HepG2 (cell line): ENCODE results near the gene GALNT5. TPM values are rescaled to one million over a fixed set of nuclear protein-coding genes. Genes with fewer than 3 reads are reported as not detected.

ENCODE experiments used
- ATAC-seq: fragments of 200-7000 bp; cut with Tn5 transposase; 3 replicates; pipeline ENCODE4 v1.9.1; 2020; ENCODE audit warnings: mild to moderate bottlenecking, moderate library complexity
- BruUV-seq: library from RNA; stranded (reverse); fragments of 400-500 nt; replicated peaks from 2 replicates; lab custom pipeline; 2021; lab: Mats Ljungman, UMichigan
- CTCF ChIA-PET: fragments of 300-600 bp; formaldehyde crosslinking; extraction: SDS; loops from one replicate; lab custom pipeline; 2021; ENCODE audit warnings: low total read pairs, inconsistent platforms, low intra/inter-chr PET ratio; lab: Yijun Ruan, JAX
- POLR2A ChIA-PET: fragments of 350-600 bp; sonication (Branson Sonifier 250); formaldehyde crosslinking; loops from one replicate; lab custom pipeline; 2020; ENCODE audit warnings: antibody characterized with exemption, inconsistent platforms; lab: Yijun Ruan, JAX
- DNase-seq: peaks from one replicate; pipeline ENCODE4 v3.0.0-alpha.2; 2015; ENCODE audit warnings: low spot score
- FAIRE-seq: peaks from 3 replicates; lab custom pipeline; 2011; peaks lifted over from hg19 to GRCh38; lab: Jason Lieb, UNC
- H2AFZ ChIP-seq: one replicate; pipeline ENCODE4 v1.6.1; 2011; ENCODE audit warnings: low read length, inconsistent platforms
- H3K27ac ChIP-seq: fragments of 300-600 bp; 3 replicates; pipeline ENCODE4 v1.8.0; 2011; ENCODE audit warnings: mixed run types, mild to moderate bottlenecking, mixed read lengths, low read length, inconsistent platforms; ENCODE audit not compliant: insufficient read depth; ENCODE audit errors: extremely low read length
- H3K27me3 ChIP-seq, 2 experiments: fragments of 200-600 bp in 1 of 2; 2 replicates in 1 of 2; 3 replicates in 1 of 2; pipeline versions ENCODE4 v1.6.0 to v1.8.0; 2011; ENCODE audit warnings: low read length in 2 of 2, mild to moderate bottlenecking in 2 of 2, moderate library complexity in 2 of 2, inconsistent platforms in 1 of 2; ENCODE audit not compliant: insufficient read depth in 2 of 2, control insufficient read depth in 1 of 2
- H3K36me3 ChIP-seq, 2 experiments: fragments of 200-600 bp in 1 of 2; replicated peaks in 1 of 2; 2 replicates in 1 of 2; 3 replicates in 1 of 2; pipeline versions ENCODE4 v1.5.1 to v1.8.0; 2011; ENCODE audit warnings: low read length in 2 of 2, inconsistent platforms in 1 of 2; ENCODE audit not compliant: insufficient read depth in 2 of 2, control insufficient read depth in 1 of 2
- H3K4me1 ChIP-seq: 2 replicates; pipeline ENCODE4 v1.5.1; 2012; ENCODE audit warnings: low read length, inconsistent platforms; ENCODE audit not compliant: insufficient read depth
- H3K4me2 ChIP-seq: 2 replicates; pipeline ENCODE4 v1.6.0; 2011; ENCODE audit warnings: low read depth, low read length, inconsistent platforms
- H3K4me3 ChIP-seq, 3 experiments: fragments of 200-600 bp in 1 of 3; sonication (generic), shearing (Covaris generic) in 1 of 3; replicated peaks in 1 of 3; 2 replicates each; pipeline ENCODE4 v1.5.1; 2011 to 2016; ENCODE audit warnings: low read length in 3 of 3, inconsistent platforms in 2 of 3, low read depth in 2 of 3, mild to moderate bottlenecking in 2 of 3, control low read depth in 1 of 3, mixed read lengths in 1 of 3; ENCODE audit not compliant: insufficient read depth in 1 of 3
- H3K79me2 ChIP-seq: one replicate; pipeline ENCODE4 v1.6.1; 2011; ENCODE audit warnings: low read length, inconsistent platforms; ENCODE audit not compliant: insufficient read depth
- H3K9ac ChIP-seq: 2 replicates; pipeline ENCODE4 v1.6.0; 2011; ENCODE audit warnings: mild to moderate bottlenecking, low read depth, low read length, inconsistent platforms; ENCODE audit not compliant: insufficient read depth
- H3K9me3 ChIP-seq: 2 replicates; pipeline ENCODE4 v1.5.1; 2012; ENCODE audit warnings: mild to moderate bottlenecking, low read length
- H4K20me1 ChIP-seq: 2 replicates; pipeline ENCODE4 v1.6.0; 2011; ENCODE audit warnings: inconsistent platforms, mild to moderate bottlenecking, low read length, moderate library complexity; ENCODE audit not compliant: insufficient read depth
- EED ChIP-seq: sonication (generic); formaldehyde crosslinking; IDR thresholded peaks from 2 replicates; pipeline ENCODE4 v1.5.0; 2020; ENCODE audit warnings: mild to moderate bottlenecking, missing genetic modification reagents
- NBN ChIP-seq: fragments of 450-650 bp; conservative IDR thresholded peaks from 2 replicates; pipeline ENCODE4 v1.6.1; 2017
- NFIC ChIP-seq: IDR thresholded peaks from 2 replicates; pipeline ENCODE4 v1.6.1; 2012; ENCODE audit warnings: mild to moderate bottlenecking, low read length, inconsistent platforms
- PCBP1 ChIP-seq: fragments of 200-400 bp; formaldehyde crosslinking; IDR thresholded peaks from 2 replicates; pipeline ENCODE4 v1.6.1; 2017; ENCODE audit warnings: mild to moderate bottlenecking, low read depth, low read length, borderline replicate concordance
- SP140L ChIP-seq: sonication (generic); formaldehyde crosslinking; IDR thresholded peaks from 2 replicates; pipeline ENCODE4 v1.4.0; 2020; ENCODE audit warnings: missing genetic modification reagents, borderline replicate concordance
- ZNF564 ChIP-seq: sonication (generic); formaldehyde crosslinking; IDR thresholded peaks from 2 replicates; pipeline ENCODE4 v1.8.1; 2023; ENCODE audit warnings: mild to moderate bottlenecking, missing genetic modification reagents
- ZNF605 ChIP-seq: sonication (generic); formaldehyde crosslinking; IDR thresholded peaks from 2 replicates; pipeline ENCODE4 v1.8.0; 2022; ENCODE audit warnings: mild to moderate bottlenecking, missing genetic modification reagents
- ZNF670 ChIP-seq: sonication (generic); formaldehyde crosslinking; IDR thresholded peaks from 2 replicates; pipeline ENCODE4 v1.8.0; 2022; ENCODE audit warnings: mild to moderate bottlenecking, missing genetic modification reagents, borderline replicate concordance
- ZSCAN21 ChIP-seq: sonication (generic); formaldehyde crosslinking; IDR thresholded peaks from 2 replicates; pipeline ENCODE4 v1.8.0; 2022; ENCODE audit warnings: mild to moderate bottlenecking, missing genetic modification reagents, moderate library complexity, borderline replicate concordance
- WGBS: methylation state at CpG from one replicate; pipeline ENCODE4 v1.1.6; 2017; ENCODE audit warnings: low lambda C conversion rate; 5-methylcytosine and 5-hydroxymethylcytosine counted together
- in situ Hi-C: cut with HindIII; loops from 2 replicates; pipeline ENCODE4 v1.10.0; 2017; ENCODE audit warnings: low pct_unique_long_range_greater_than_20kb; ENCODE audit not compliant: extremely low pct_ligation_motif_present
- intact Hi-C: fragments of 100-400 bp; cut with micrococcal nuclease; formaldehyde crosslinking; loops from one replicate; pipeline ENCODE4 v1.10.0; 2022; ENCODE audit not compliant: unreplicated experiment
- polyA plus RNA-seq, 8 experiments: library from polyadenylated mRNA; depleted of rRNA in 3 of 8; stranded (reverse) in 7 of 8; unstranded in 1 of 8; fragments of >200 nt; fragmentation: Illumina TruSeq in 4 of 8; extraction: Trizol in 4 of 8; gene quantifications; 2 replicates each; pipeline versions ENCODE4 v1.2.1 to v1.2.3, GENCODE V29; 2011 to 2016; ENCODE audit warnings: low read depth in 4 of 8, missing spikeins in 1 of 8, mixed read lengths in 1 of 8; ENCODE audit not compliant: insufficient read depth in 1 of 8
- total RNA-seq, 5 experiments: library from RNA; depleted of rRNA; stranded (reverse); fragments of >200 nt; fragmentation: Illumina TruSeq; extraction: Trizol; gene quantifications; 2 replicates each; pipeline ENCODE4 v1.2.3, GENCODE V29; 2016; ENCODE audit warnings: low read depth in 1 of 5
- TF ChIP-seq, protein P1 (sequence below): sonication (generic); formaldehyde crosslinking; IDR thresholded peaks from 2 replicates; pipeline ENCODE4 v1.5.0; 2020; ENCODE audit warnings: mild to moderate bottlenecking, missing genetic modification reagents
- TF ChIP-seq, protein P2 (sequence below): IDR thresholded peaks from 2 replicates; pipeline ENCODE4 v1.6.1; 2012; ENCODE audit warnings: inconsistent platforms
- TF ChIP-seq, protein P3 (sequence below): sonication (generic); IDR thresholded peaks from 2 replicates; pipeline ENCODE4 v1.6.1; 2016; ENCODE audit warnings: low read depth, borderline replicate concordance
- TF ChIP-seq, protein P4 (sequence below): sonication (generic); formaldehyde crosslinking; IDR thresholded peaks from 2 replicates; pipeline ENCODE4 v1.8.1; 2023; ENCODE audit warnings: missing genetic modification reagents, mild to moderate bottlenecking, borderline replicate concordance

GALNT5 gene
- total and polyA plus RNA-seq, 2 of the 13 experiments (the other 11 are each of a cell fraction or from before 2014, with no cell fraction given), result not detected

DNA sequence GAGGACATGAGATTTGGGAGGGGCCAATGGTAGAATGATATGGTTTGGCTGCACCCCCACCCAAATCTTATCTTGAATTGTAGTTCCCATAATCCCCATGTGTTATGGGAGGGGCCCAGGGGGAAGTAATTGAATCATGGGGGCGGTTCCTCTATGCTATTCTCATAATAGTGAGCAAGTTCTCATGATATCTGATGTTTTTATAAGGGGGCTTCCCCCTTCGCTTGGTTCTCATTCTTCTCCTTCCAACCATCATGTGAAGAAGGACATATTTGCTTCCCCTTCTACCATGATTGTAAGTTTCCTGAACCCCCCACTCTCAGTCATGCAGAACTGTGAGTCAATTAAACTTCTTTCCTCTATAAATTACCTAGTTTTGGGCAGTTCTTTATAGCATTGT is 105.1 kb downstream of the GALNT5 start:
- Histone ChIP-seq H3K27ac (no peak overlapping the region), H3K79me2 (no peaks in the 10 kb centered on the region), H2AFZ (no peak overlapping the region), H3K4me1 (0 out of 2 replicates have a peak, but pooled peaks cover 11% of the 10 kb centered on the region), H3K9me3 (peaks cover 28% of the 10 kb centered on the region), H4K20me1 (no peaks in the 10 kb centered on the region), H3K9ac (no peak overlapping the region), H3K36me3 (no peaks in the 10 kb centered on the region), H3K4me2 (no peak overlapping the region), H3K4me3 (no peak overlapping the region), H3K27me3 (no peaks in the 10 kb centered on the region)
- BruUV-seq, result no TSS peak
- TF ChIP-seq, protein P1, sequence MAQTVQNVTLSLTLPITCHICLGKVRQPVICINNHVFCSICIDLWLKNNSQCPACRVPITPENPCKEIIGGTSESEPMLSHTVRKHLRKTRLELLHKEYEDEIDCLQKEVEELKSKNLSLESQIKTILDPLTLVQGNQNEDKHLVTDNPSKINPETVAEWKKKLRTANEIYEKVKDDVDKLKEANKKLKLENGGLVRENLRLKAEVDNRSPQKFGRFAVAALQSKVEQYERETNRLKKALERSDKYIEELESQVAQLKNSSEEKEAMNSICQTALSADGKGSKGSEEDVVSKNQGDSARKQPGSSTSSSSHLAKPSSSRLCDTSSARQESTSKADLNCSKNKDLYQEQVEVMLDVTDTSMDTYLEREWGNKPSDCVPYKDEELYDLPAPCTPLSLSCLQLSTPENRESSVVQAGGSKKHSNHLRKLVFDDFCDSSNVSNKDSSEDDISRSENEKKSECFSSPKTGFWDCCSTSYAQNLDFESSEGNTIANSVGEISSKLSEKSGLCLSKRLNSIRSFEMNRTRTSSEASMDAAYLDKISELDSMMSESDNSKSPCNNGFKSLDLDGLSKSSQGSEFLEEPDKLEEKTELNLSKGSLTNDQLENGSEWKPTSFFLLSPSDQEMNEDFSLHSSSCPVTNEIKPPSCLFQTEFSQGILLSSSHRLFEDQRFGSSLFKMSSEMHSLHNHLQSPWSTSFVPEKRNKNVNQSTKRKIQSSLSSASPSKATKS (CRISPR knock-in tag), result no peak
- no peak for TF ChIP-seq PCBP1
- TF ChIP-seq SP140L (CRISPR knock-in tag), result no peak
- TF ChIP-seq, protein P2, sequence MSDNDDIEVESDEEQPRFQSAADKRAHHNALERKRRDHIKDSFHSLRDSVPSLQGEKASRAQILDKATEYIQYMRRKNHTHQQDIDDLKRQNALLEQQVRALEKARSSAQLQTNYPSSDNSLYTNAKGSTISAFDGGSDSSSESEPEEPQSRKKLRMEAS, result no peak
- no peak for TF ChIP-seq EED (CRISPR knock-in tag)
- no peak for TF ChIP-seq NBN
- no peak for TF ChIP-seq ZNF564 (CRISPR knock-in tag)
- TF ChIP-seq NFIC, result no peak
- TF ChIP-seq, protein P3, sequence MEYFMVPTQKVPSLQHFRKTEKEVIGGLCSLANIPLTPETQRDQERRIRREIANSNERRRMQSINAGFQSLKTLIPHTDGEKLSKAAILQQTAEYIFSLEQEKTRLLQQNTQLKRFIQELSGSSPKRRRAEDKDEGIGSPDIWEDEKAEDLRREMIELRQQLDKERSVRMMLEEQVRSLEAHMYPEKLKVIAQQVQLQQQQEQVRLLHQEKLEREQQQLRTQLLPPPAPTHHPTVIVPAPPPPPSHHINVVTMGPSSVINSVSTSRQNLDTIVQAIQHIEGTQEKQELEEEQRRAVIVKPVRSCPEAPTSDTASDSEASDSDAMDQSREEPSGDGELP, result no peak
- TF ChIP-seq ZNF670 (CRISPR knock-in tag), result no peak
- TF ChIP-seq ZNF605 (CRISPR knock-in tag), result no peak
- TF ChIP-seq ZSCAN21 (CRISPR knock-in tag), result no peak
- TF ChIP-seq, protein P4, sequence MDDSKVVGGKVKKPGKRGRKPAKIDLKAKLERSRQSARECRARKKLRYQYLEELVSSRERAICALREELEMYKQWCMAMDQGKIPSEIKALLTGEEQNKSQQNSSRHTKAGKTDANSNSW, result no peak
- POLR2A ChIA-PET, result no interaction called here
- CTCF ChIA-PET, result no interaction called here
- FAIRE-seq (no peak), ATAC-seq (no peak), DNase-seq (no peak)
- intact Hi-C loops, result no loop called here
- in situ Hi-C loops, result no loop called here
- 2% methylated on average over 2 of the region's 2 CpGs for WGBS
